ENCODE results near the gene CARNS1.

The CARNS1 gene

GRCh38 chr11:67404515-67405195, 10.8 kb upstream of the CARNS1 start:
- H2AK5ac ChIP-seq (ENCODE audit: low read depth, low read length), result peak overlapping the region; percentile 95
- H3K4me3 ChIP-seq (ENCODE audit: low read length in 2 of 2), result no peak overlapping the region
- H3K27me3 ChIP-seq (ENCODE audit: control insufficient read depth in 3 of 3, insufficient read depth in 3 of 3, low read depth in 1 of 3, low read length in 3 of 3), result no peaks in the 10 kb centered on the region
- H3K14ac ChIP-seq (ENCODE audit: low read length), result peak overlapping the region; percentile 82
- DNase-seq (ENCODE audit: low spot score), result no peak
- no CpG with 5 or more reads among the region's 13 CpGs for WGBS, 2 donors (ENCODE audit: extremely low coverage in 2 of 2, insufficient read length in 2 of 2, insufficient replicate concordance in 1 of 2)
- H3K23ac ChIP-seq (ENCODE audit: low read depth, low read length, poor library complexity), result no peak overlapping the region
- no peak overlapping the region for H3K4me2 ChIP-seq (ENCODE audit: insufficient read depth, low read length, poor library complexity, severe bottlenecking)
- peak overlapping the region; percentile 14 for H2BK12ac ChIP-seq (ENCODE audit: low read length)
- H3K79me1 ChIP-seq (ENCODE audit: low read depth, low read length), result peaks cover 11% of the 10 kb centered on the region
- H4K91ac ChIP-seq (ENCODE audit: low read depth, low read length, poor library complexity), result no peak overlapping the region
- H2BK120ac ChIP-seq (ENCODE audit: low read depth, low read length), result no peak overlapping the region
- H3K9ac ChIP-seq (ENCODE audit: low read depth, low read length, poor library complexity), result no peak overlapping the region
- no peak overlapping the region for H4K8ac ChIP-seq (ENCODE audit: low read depth, low read length)
- no peaks in the 10 kb centered on the region for H3K9me3 ChIP-seq (replicated peaks in 1 of 2; ENCODE audit: control insufficient read depth in 2 of 2, insufficient read depth in 1 of 2, low read depth in 1 of 2, low read length in 2 of 2)
- H3K4ac ChIP-seq (ENCODE audit: low read length), result no peak overlapping the region
- peak overlapping the region; percentile 77 for H2AFZ ChIP-seq (ENCODE audit: low read length)
- peaks cover 6 to 11% of the 10 kb centered on the region in 2 donors for H3K36me3 ChIP-seq (replicated peaks in 1 of 2; ENCODE audit: control insufficient read depth in 2 of 2, insufficient read depth in 2 of 2, low read length in 2 of 2)
- H3K27ac ChIP-seq (replicated peaks; ENCODE audit: low read length), result no peak overlapping the region
- peaks cover 10 to 31% of the 10 kb centered on the region in 2 donors for H3K4me1 ChIP-seq (ENCODE audit: control insufficient read depth in 2 of 2, insufficient read depth in 1 of 2, low read depth in 1 of 2, low read length in 2 of 2)
- peak overlapping the region; percentile 76 for H3K18ac ChIP-seq (ENCODE audit: low read length)
- H2BK5ac ChIP-seq (ENCODE audit: low read length), result peak overlapping the region; percentile 53
- no peak overlapping the region for H2BK15ac ChIP-seq (ENCODE audit: low read length)

GRCh38 chr11:67405196-67405567, 10.3 kb upstream of the CARNS1 start:
- no peak overlapping the region for H3K4me3 ChIP-seq (ENCODE audit: low read length in 2 of 2)
- WGBS, 2 donors (ENCODE audit: extremely low coverage in 2 of 2, insufficient read length in 2 of 2, insufficient replicate concordance in 1 of 2), result no CpG with 5 or more reads among the region's 6 CpGs

GRCh38 chr11:67405688-67406339, 9.7 kb upstream of the CARNS1 start:
- no peak overlapping the region for H3K14ac ChIP-seq (ENCODE audit: low read length)
- H3K4ac ChIP-seq (ENCODE audit: low read length), result no peak overlapping the region
- H3K18ac ChIP-seq (ENCODE audit: low read length), result no peak overlapping the region
- no peak overlapping the region for H3K4me2 ChIP-seq (ENCODE audit: insufficient read depth, low read length, poor library complexity, severe bottlenecking)
- no peak overlapping the region for H4K8ac ChIP-seq (ENCODE audit: low read depth, low read length)
- no peak overlapping the region for H3K4me3 ChIP-seq (ENCODE audit: low read length in 2 of 2)
- H2BK12ac ChIP-seq (ENCODE audit: low read length), result no peak overlapping the region
- no peak overlapping the region for H2BK5ac ChIP-seq (ENCODE audit: low read length)
- no peak for DNase-seq (ENCODE audit: low spot score)
- no peak overlapping the region for H3K23ac ChIP-seq (ENCODE audit: low read depth, low read length, poor library complexity)
- H2AFZ ChIP-seq (ENCODE audit: low read length), result no peak overlapping the region
- H3K27ac ChIP-seq (replicated peaks; ENCODE audit: low read length), result no peak overlapping the region
- no CpG with 5 or more reads among the region's 9 CpGs for WGBS, 2 donors (ENCODE audit: extremely low coverage in 2 of 2, insufficient read length in 2 of 2, insufficient replicate concordance in 1 of 2)
- H3K4me1 ChIP-seq (ENCODE audit: control insufficient read depth in 2 of 2, insufficient read depth in 1 of 2, low read depth in 1 of 2, low read length in 2 of 2), result peaks cover 9 to 28% of the 10 kb centered on the region in 2 donors
- H4K91ac ChIP-seq (ENCODE audit: low read depth, low read length, poor library complexity), result no peak overlapping the region
- H3K79me1 ChIP-seq (ENCODE audit: low read depth, low read length), result peaks cover 7% of the 10 kb centered on the region
- peak overlapping the region; percentile 30 for H2AK5ac ChIP-seq (ENCODE audit: low read depth, low read length)
- no peaks in the 10 kb centered on the region for H3K27me3 ChIP-seq (ENCODE audit: control insufficient read depth in 3 of 3, insufficient read depth in 3 of 3, low read depth in 1 of 3, low read length in 3 of 3)
- H2BK120ac ChIP-seq (ENCODE audit: low read depth, low read length), result no peak overlapping the region
- peak overlapping the region; percentile 28 for H2BK15ac ChIP-seq (ENCODE audit: low read length)
- no peak overlapping the region for H3K9ac ChIP-seq (ENCODE audit: low read depth, low read length, poor library complexity)
- H3K9me3 ChIP-seq (replicated peaks in 1 of 2; ENCODE audit: control insufficient read depth in 2 of 2, insufficient read depth in 1 of 2, low read depth in 1 of 2, low read length in 2 of 2), result no peaks in the 10 kb centered on the region
- peaks cover 0 to 1% of the 10 kb centered on the region in 2 donors for H3K36me3 ChIP-seq (replicated peaks in 1 of 2; ENCODE audit: control insufficient read depth in 2 of 2, insufficient read depth in 2 of 2, low read length in 2 of 2)

More at GRCh38 chr11:67405196-67405567, 10.3 kb upstream of the CARNS1 start:
- Histone ChIP-seq H3K23ac (ENCODE audit: low read depth, low read length, poor library complexity) (no peak overlapping the region), H3K36me3 (replicated peaks in 1 of 2; ENCODE audit: control insufficient read depth in 2 of 2, insufficient read depth in 2 of 2, low read length in 2 of 2) (peaks cover 6 to 7% of the 10 kb centered on the region in 2 donors), H3K79me1 (ENCODE audit: low read depth, low read length) (peaks cover 10% of the 10 kb centered on the region), H4K91ac (ENCODE audit: low read depth, low read length, poor library complexity) (no peak overlapping the region), H3K9ac (ENCODE audit: low read depth, low read length, poor library complexity) (no peak overlapping the region), H2BK12ac (ENCODE audit: low read length) (no peak overlapping the region), H2AFZ (ENCODE audit: low read length) (no peak overlapping the region), H2BK15ac (ENCODE audit: low read length) (peak overlapping the region; percentile 28), H3K4ac (ENCODE audit: low read length) (no peak overlapping the region), H2AK5ac (ENCODE audit: low read depth, low read length) (peak overlapping the region; percentile 30), H4K8ac (ENCODE audit: low read depth, low read length) (no peak overlapping the region), H3K18ac (ENCODE audit: low read length) (no peak overlapping the region), H3K4me1 (ENCODE audit: control insufficient read depth in 2 of 2, insufficient read depth in 1 of 2, low read depth in 1 of 2, low read length in 2 of 2) (peaks cover 10 to 30% of the 10 kb centered on the region in 2 donors), H2BK120ac (ENCODE audit: low read depth, low read length) (no peak overlapping the region), H3K14ac (ENCODE audit: low read length) (no peak overlapping the region), H3K27me3 (ENCODE audit: control insufficient read depth in 3 of 3, insufficient read depth in 3 of 3, low read depth in 1 of 3, low read length in 3 of 3) (no peaks in the 10 kb centered on the region), H2BK5ac (ENCODE audit: low read length) (no peak overlapping the region), H3K27ac (replicated peaks; ENCODE audit: low read length) (no peak overlapping the region), H3K4me2 (ENCODE audit: insufficient read depth, low read length, poor library complexity, severe bottlenecking) (no peak overlapping the region), H3K9me3 (replicated peaks in 1 of 2; ENCODE audit: control insufficient read depth in 2 of 2, insufficient read depth in 1 of 2, low read depth in 1 of 2, low read length in 2 of 2) (no peaks in the 10 kb centered on the region)
- no peak for DNase-seq (ENCODE audit: low spot score)

GRCh38 chr11:67406420-67406968, 9.0 kb upstream of the CARNS1 start:
- Histone ChIP-seq H2BK5ac (ENCODE audit: low read length) (peak overlapping the region; percentile 53), H3K36me3 (replicated peaks in 1 of 2; ENCODE audit: control insufficient read depth in 2 of 2, insufficient read depth in 2 of 2, low read length in 2 of 2) (no peaks in the 10 kb centered on the region), H3K9ac (ENCODE audit: low read depth, low read length, poor library complexity) (no peak overlapping the region), H2AK5ac (ENCODE audit: low read depth, low read length) (peak overlapping the region; percentile 90), H3K4ac (ENCODE audit: low read length) (peak overlapping the region; percentile 53), H3K27ac (replicated peaks; ENCODE audit: low read length) (no peak overlapping the region), H2BK12ac (ENCODE audit: low read length) (peak overlapping the region; percentile 22), H4K8ac (ENCODE audit: low read depth, low read length) (no peak overlapping the region), H3K4me2 (ENCODE audit: insufficient read depth, low read length, poor library complexity, severe bottlenecking) (no peak overlapping the region), H2BK15ac (ENCODE audit: low read length) (peak overlapping the region; percentile 67), H3K14ac (ENCODE audit: low read length) (peak overlapping the region; percentile 38), H2AFZ (ENCODE audit: low read length) (no peak overlapping the region), H3K4me3 (ENCODE audit: low read length in 2 of 2) (no peak overlapping the region), H3K79me1 (ENCODE audit: low read depth, low read length) (peaks cover 2% of the 10 kb centered on the region), H3K27me3 (ENCODE audit: control insufficient read depth in 3 of 3, insufficient read depth in 3 of 3, low read depth in 1 of 3, low read length in 3 of 3) (no peaks in the 10 kb centered on the region), H3K23ac (ENCODE audit: low read depth, low read length, poor library complexity) (peak overlapping the region; percentile 80), H4K91ac (ENCODE audit: low read depth, low read length, poor library complexity) (no peak overlapping the region), H2BK120ac (ENCODE audit: low read depth, low read length) (peak overlapping the region; percentile 47), H3K4me1 (ENCODE audit: control insufficient read depth in 2 of 2, insufficient read depth in 1 of 2, low read depth in 1 of 2, low read length in 2 of 2) (peaks cover 14 to 26% of the 10 kb centered on the region in 2 donors), H3K9me3 (replicated peaks in 1 of 2; ENCODE audit: control insufficient read depth in 2 of 2, insufficient read depth in 1 of 2, low read depth in 1 of 2, low read length in 2 of 2) (no peaks in the 10 kb centered on the region), H3K18ac (ENCODE audit: low read length) (peak overlapping the region; percentile 64)
- no CpG with 5 or more reads among the region's 18 CpGs for WGBS, 2 donors (ENCODE audit: extremely low coverage in 2 of 2, insufficient read length in 2 of 2, insufficient replicate concordance in 1 of 2)
- DNase-seq (ENCODE audit: low spot score), result no peak

Measured in neuronal stem cell (in vitro differentiated cells).